Right atrium auricular region (tissue), 2 donors: ENCODE results near the gene ARL5A. TPM values are rescaled to one million over a fixed set of nuclear protein-coding genes. Genes with fewer than 3 reads are reported as not detected.
A peak's percentile ranks its signal among the peaks of the same experiment; 100 is the strongest.
"Not testable (repeated sequence)": the region's sequence is repeated elsewhere in the genome, so short reads cannot be mapped to it uniquely, and the experiment has no call there.

Source experiments
- DNase-seq: peaks from one replicate; pipeline ENCODE4 v3.0.0-alpha.2; 2019; ENCODE audit warnings: low spot score
- H3K27ac ChIP-seq, 2 donors: fragments of 200-600 bp; sonication (generic); 1 replicate in 1 of 2; 2 replicates in 1 of 2; pipeline ENCODE4 v1.5.1; 2016 to 2019
- H3K27me3 ChIP-seq, 2 donors: fragments of 200-600 bp; sonication (generic); one replicate each; pipeline versions ENCODE4 v1.5.1 to v1.6.0; 2017 to 2019
- H3K36me3 ChIP-seq: fragments of 200-600 bp; sonication (generic); one replicate; pipeline ENCODE4 v1.5.1; 2016
- H3K4me1 ChIP-seq, 2 donors: fragments of 200-600 bp; sonication (generic); one replicate each; pipeline versions ENCODE4 v1.5.1 to v1.6.0; 2017 to 2019
- H3K4me3 ChIP-seq, 2 donors: fragments of 200-600 bp; sonication (generic); 1 replicate in 1 of 2; 2 replicates in 1 of 2; pipeline ENCODE4 v1.5.1; 2017 to 2019; ENCODE audit warnings: mild to moderate bottlenecking in 1 of 2, moderate library complexity in 1 of 2
- H3K9me3 ChIP-seq, 2 donors: fragments of 200-600 bp; sonication (generic); one replicate each; pipeline ENCODE4 v1.5.1; 2019
- CTCF ChIP-seq, 2 donors: fragments of 200-600 bp; sonication (generic); IDR thresholded peaks; one replicate each; pipeline ENCODE4 v1.5.1; 2019; ENCODE audit warnings: antibody characterized with exemption in 2 of 2
- total RNA-seq, 2 donors: library from RNA; depleted of rRNA; stranded (reverse); fragments of >200 nt; gene quantifications; one replicate each; pipeline ENCODE4 v1.1.0, GENCODE V29; 2016

The ARL5A gene, protein sequence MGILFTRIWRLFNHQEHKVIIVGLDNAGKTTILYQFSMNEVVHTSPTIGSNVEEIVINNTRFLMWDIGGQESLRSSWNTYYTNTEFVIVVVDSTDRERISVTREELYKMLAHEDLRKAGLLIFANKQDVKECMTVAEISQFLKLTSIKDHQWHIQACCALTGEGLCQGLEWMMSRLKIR
- 10 to 100 TPM; 69.3 to 82.1 TPM for total RNA-seq

- Histone ChIP-seq H3K9me3 (no peaks in the 10 kb centered on the region), H3K4me1 (peaks cover 0 to 49% of the 10 kb centered on the region in 2 donors), H3K4me3 (peak within 1 kb of the TSS; percentile 92 to 95), H3K27ac (peak within 1 kb of the TSS; percentile 92 to 94), H3K36me3 (no peaks in the 10 kb centered on the region), H3K27me3 (no peaks in the 10 kb centered on the region)
- no peak for TF ChIP-seq CTCF (IDR thresholded peaks at IDR 0.05)
- peak; percentile 96 for DNase-seq
Observed at GRCh38 chr2:151828143-151828889, at the start of gene ARL5A. Gene ARL5A, minus strand, starts transcription at chr2:151828421. Its CDS starts 245 bp downstream, at chr2:151828176.

GRCh38 chr2:151875631-151876030, 47.4 kb upstream of the ARL5A start:
- not testable (repeated sequence) for H3K27me3 ChIP-seq, H3K9me3 ChIP-seq, H3K36me3 ChIP-seq, H3K4me3 ChIP-seq, DNase-seq, H3K27ac ChIP-seq
- H3K4me1 ChIP-seq, result peaks cover 0 to 10% of the 10 kb centered on the region in 2 donors

DNA sequence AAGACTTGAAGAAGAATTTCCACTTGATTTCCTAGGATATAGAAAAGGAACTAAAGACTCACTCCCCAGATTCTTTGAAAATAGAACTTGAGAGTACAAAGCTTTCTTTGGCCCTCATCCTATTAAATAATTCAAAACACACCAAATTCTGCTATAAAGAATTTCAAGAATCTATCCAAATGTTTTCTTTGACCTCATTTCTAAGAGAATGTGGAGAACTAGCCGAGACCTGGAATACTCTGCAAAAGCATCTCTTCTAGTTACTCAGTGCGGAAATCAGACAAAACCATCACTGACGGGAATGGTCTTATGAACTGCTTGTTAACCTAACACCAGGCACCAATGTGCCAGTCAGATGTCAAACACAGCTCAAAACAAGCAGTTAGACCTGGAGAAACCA, 44.2 kb upstream of the ARL5A start:
- Histone ChIP-seq H3K9me3 (no peaks in the 10 kb centered on the region), H3K27me3 (no peaks in the 10 kb centered on the region), H3K36me3 (no peaks in the 10 kb centered on the region), H3K4me1 (no peaks in the 10 kb centered on the region), H3K4me3 (no peak overlapping the region), H3K27ac (no peak overlapping the region)
- no peak for DNase-seq
- TF ChIP-seq CTCF (IDR thresholded peaks at IDR 0.05), result no peak

DNA sequence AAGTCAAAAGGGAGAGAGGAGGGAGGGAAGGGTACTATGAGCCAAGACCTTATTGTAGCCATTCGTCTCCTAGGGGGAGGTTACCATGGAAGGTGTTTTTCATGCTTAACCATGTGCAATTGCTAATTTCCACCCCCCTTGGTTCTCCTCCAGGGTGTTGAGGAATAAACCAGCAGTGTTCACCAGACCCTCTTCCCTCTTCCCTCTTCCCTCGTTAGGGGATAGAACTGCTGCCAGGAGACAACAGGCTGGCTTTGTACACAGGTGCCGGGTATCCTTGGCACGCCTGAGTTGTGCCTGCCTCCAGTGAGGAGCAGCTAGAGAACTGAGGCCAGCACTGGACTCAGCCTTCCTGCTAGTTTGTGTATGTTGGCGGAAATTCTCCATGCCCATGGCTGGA, 41.1 kb upstream of the ARL5A start:
- no peaks in the 10 kb centered on the region for H3K9me3 ChIP-seq
- no peaks in the 10 kb centered on the region for H3K36me3 ChIP-seq
- no peaks in the 10 kb centered on the region for H3K4me1 ChIP-seq
- H3K27ac ChIP-seq, result no peak overlapping the region
- DNase-seq, result no peak
- no peaks in the 10 kb centered on the region for H3K27me3 ChIP-seq
- no peak overlapping the region for H3K4me3 ChIP-seq
- TF ChIP-seq CTCF (IDR thresholded peaks at IDR 0.05), result no peak

DNA sequence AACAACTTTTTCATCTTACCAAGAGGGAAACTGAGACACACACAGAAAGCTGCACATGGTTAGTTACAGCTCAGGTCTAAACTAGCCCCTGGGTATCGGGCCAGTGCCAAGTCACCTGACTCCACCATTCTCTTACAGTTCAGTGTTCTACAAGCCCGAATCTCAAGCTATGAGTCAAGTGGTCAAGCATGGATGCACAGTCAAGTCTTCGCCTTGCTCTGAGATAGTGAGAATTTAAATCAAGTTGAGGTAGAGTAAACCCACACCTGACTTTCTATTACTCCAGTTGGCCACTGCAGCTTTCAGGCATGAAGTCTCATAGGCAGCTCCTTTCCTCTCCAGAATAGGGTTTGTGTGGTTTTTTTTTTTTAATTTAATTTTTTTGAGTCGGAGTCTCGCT, 34.5 kb upstream of the ARL5A start:
- H3K36me3 ChIP-seq, result no peaks in the 10 kb centered on the region
- no peak for TF ChIP-seq CTCF (IDR thresholded peaks at IDR 0.05)
- H3K27ac ChIP-seq, result no peak overlapping the region
- H3K4me1 ChIP-seq, result no peaks in the 10 kb centered on the region
- H3K4me3 ChIP-seq, result no peak overlapping the region
- no peaks in the 10 kb centered on the region for H3K27me3 ChIP-seq
- H3K9me3 ChIP-seq, result no peaks in the 10 kb centered on the region
- DNase-seq, result no peak

- no peaks in the 10 kb centered on the region for H3K36me3 ChIP-seq
- H3K4me1 ChIP-seq, result no peaks in the 10 kb centered on the region
- H3K27me3 ChIP-seq, result no peaks in the 10 kb centered on the region
- no peaks in the 10 kb centered on the region for H3K9me3 ChIP-seq
- DNase-seq, result no peak
- no peak overlapping the region for H3K4me3 ChIP-seq
- no peak overlapping the region for H3K27ac ChIP-seq
- no peak for TF ChIP-seq CTCF (IDR thresholded peaks at IDR 0.05)
Observed at GRCh38 chr2:151861174-151861573, 33.0 kb upstream of the ARL5A start.
